GM21619 (cell line): ENCODE results near the gene TBC1D22A.

Source experiments
- ATAC-seq: cut with Tn5 transposase; IDR thresholded peaks from one replicate; pipeline ENCODE4 v1.9.1; 2021; ENCODE audit not compliant: unreplicated experiment

TBC1D22A gene

GRCh38 chr22:47005506-47006408 lies 243.3 kb downstream of the TBC1D22A start:
- ATAC-seq = no peak

GRCh38 chr22:47006433-47006832 lies 244.0 kb downstream of the TBC1D22A start:
- ATAC-seq = no peak

- no peak for ATAC-seq
Observed at GRCh38 chr22:47006869-47007268, 244.4 kb downstream of the TBC1D22A start.

- ATAC-seq = no peak
Observed at GRCh38 chr22:47007496-47007895, 245.0 kb downstream of the TBC1D22A start.

GRCh38 chr22:47008208-47008885 lies 245.9 kb downstream of the TBC1D22A start:
- ATAC-seq = no peak

GRCh38 chr22:47009304-47010101 lies 247.1 kb downstream of the TBC1D22A start:
- no peak for ATAC-seq

GRCh38 chr22:47010211-47010610 lies 247.8 kb downstream of the TBC1D22A start:
- ATAC-seq = no peak

- no peak for ATAC-seq
Observed at GRCh38 chr22:47011131-47011858, 248.8 kb downstream of the TBC1D22A start.

- no peak for ATAC-seq
Observed at GRCh38 chr22:47011859-47012258, 249.4 kb downstream of the TBC1D22A start.

- ATAC-seq = no peak
Observed at GRCh38 chr22:47012589-47013370, 250.3 kb downstream of the TBC1D22A start.

GRCh38 chr22:47013861-47014635 lies 251.6 kb downstream of the TBC1D22A start:
- ATAC-seq = no peak

- ATAC-seq = no peak
Observed at GRCh38 chr22:47014636-47015345, 252.3 kb downstream of the TBC1D22A start.

GRCh38 chr22:47015589-47016178 lies 253.2 kb downstream of the TBC1D22A start:
- ATAC-seq = no peak

- no peak for ATAC-seq
Observed at GRCh38 chr22:47016631-47017030, 254.2 kb downstream of the TBC1D22A start.

GRCh38 chr22:47017245-47017644 lies 254.8 kb downstream of the TBC1D22A start:
- no peak for ATAC-seq

GRCh38 chr22:47018010-47018910 lies 255.8 kb downstream of the TBC1D22A start:
- no peak for ATAC-seq
